ENCODE results near the gene REP15.

GRCh38 chr12:27703720-27704452 lies 7.6 kb downstream of the REP15 start:
- TF ChIP-seq, protein P1, sequence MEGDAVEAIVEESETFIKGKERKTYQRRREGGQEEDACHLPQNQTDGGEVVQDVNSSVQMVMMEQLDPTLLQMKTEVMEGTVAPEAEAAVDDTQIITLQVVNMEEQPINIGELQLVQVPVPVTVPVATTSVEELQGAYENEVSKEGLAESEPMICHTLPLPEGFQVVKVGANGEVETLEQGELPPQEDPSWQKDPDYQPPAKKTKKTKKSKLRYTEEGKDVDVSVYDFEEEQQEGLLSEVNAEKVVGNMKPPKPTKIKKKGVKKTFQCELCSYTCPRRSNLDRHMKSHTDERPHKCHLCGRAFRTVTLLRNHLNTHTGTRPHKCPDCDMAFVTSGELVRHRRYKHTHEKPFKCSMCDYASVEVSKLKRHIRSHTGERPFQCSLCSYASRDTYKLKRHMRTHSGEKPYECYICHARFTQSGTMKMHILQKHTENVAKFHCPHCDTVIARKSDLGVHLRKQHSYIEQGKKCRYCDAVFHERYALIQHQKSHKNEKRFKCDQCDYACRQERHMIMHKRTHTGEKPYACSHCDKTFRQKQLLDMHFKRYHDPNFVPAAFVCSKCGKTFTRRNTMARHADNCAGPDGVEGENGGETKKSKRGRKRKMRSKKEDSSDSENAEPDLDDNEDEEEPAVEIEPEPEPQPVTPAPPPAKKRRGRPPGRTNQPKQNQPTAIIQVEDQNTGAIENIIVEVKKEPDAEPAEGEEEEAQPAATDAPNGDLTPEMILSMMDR (IDR thresholded peaks at IDR 0.05), result peak; percentile 26 to 77 (median 57)
- TF ChIP-seq POLR2A (IDR thresholded peaks at IDR 0.05) (no peak), POLR2AphosphoS5 (IDR thresholded peaks at IDR 0.05) (no peak)
